ENCODE data around the gene MYL11.

MYL11 gene

DNA sequence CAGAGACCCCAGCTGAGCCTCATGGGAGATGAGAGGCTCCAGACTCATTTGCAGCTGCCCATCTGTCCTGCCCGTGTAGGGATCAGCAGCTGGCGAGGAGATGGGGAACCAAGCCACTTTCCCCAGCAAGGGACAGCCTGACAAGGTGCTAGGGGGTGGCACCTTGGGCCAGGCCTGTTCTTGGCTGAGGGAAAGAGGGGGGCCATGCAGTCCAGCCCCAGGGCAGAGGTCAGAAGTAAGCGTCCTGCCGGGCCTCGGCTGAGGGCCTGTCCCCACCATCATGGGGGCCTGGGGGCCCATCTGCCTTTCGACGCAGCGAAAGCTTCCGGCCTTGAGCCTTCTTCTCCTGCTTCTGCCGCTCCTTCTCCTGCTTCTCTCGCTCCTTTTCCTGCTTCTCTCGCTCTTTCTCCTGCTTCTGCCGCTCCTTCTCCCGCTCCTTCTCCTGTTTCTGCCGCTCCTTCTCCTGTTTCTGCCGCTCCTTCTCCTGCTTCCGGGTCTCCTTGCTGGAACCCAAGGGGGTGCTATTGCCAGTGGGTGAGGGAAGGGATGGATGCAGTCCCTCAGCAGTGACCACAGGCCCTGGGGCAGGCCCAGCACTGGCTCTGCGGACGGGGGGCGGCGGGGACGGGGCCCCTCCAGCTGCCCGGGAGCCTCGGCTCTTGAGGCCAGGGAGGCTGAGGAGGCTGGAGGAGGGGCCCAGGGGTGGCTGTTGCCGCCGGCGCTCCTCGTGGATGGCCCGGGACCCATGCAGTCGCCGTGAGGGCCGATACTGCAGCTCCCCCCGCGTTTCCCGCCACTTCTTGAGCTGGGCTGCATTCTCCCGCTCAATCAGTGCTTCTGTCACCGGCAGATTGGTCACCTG, 16.7 kb upstream of the MYL11 start:
- Histone ChIP-seq H3K4me3 (ENCODE audit: severe bottlenecking) (no peak overlapping the region), H3K36me3 (ENCODE audit: low read depth) (peaks cover 30% of the 10 kb centered on the region), H3K27me3 (ENCODE audit: insufficient read depth, poor library complexity, severe bottlenecking) (no peaks in the 10 kb centered on the region), H3K27ac (ENCODE audit: poor library complexity, severe bottlenecking) (peak overlapping the region; percentile 83), H3K4me1 (ENCODE audit: insufficient read depth, poor library complexity, severe bottlenecking) (no peaks in the 10 kb centered on the region), H3K9me3 (ENCODE audit: severe bottlenecking) (no peaks in the 10 kb centered on the region)
- no peak for ATAC-seq (ENCODE audit: low read depth)
- TF ChIP-seq, protein P1, sequence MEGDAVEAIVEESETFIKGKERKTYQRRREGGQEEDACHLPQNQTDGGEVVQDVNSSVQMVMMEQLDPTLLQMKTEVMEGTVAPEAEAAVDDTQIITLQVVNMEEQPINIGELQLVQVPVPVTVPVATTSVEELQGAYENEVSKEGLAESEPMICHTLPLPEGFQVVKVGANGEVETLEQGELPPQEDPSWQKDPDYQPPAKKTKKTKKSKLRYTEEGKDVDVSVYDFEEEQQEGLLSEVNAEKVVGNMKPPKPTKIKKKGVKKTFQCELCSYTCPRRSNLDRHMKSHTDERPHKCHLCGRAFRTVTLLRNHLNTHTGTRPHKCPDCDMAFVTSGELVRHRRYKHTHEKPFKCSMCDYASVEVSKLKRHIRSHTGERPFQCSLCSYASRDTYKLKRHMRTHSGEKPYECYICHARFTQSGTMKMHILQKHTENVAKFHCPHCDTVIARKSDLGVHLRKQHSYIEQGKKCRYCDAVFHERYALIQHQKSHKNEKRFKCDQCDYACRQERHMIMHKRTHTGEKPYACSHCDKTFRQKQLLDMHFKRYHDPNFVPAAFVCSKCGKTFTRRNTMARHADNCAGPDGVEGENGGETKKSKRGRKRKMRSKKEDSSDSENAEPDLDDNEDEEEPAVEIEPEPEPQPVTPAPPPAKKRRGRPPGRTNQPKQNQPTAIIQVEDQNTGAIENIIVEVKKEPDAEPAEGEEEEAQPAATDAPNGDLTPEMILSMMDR (IDR thresholded peaks at IDR 0.05; ENCODE audit: poor library complexity, severe bottlenecking): no peak
- DNase-seq (ENCODE audit: low spot score): no peak

DNA sequence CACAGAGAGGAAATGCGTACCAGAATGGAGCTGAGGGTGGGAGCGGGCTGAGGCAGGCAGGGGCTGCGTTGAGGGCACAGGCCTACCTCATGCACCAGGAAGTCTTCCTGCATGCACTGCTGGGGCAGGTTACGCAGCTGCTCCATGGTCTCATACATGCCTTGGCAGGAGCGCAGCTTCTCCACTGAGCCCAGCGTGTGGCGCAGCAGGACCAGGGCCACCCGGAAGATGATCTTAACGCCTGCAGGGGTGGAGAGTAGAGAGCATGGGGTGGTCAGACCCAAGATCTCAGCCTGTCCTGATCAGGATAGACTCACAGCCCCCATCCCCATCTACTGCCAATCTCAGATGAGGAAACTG, 16.0 kb upstream of the MYL11 start:
- TF ChIP-seq, protein P1 (IDR thresholded peaks at IDR 0.05; ENCODE audit: poor library complexity, severe bottlenecking): no peak
- H3K27me3 ChIP-seq (ENCODE audit: insufficient read depth, poor library complexity, severe bottlenecking): no peaks in the 10 kb centered on the region
- ATAC-seq (ENCODE audit: low read depth): no peak
- H3K36me3 ChIP-seq (ENCODE audit: low read depth): peaks cover 31% of the 10 kb centered on the region
- no peak for DNase-seq (ENCODE audit: low spot score)
- H3K4me1 ChIP-seq (ENCODE audit: insufficient read depth, poor library complexity, severe bottlenecking): no peaks in the 10 kb centered on the region
- no peak overlapping the region for H3K27ac ChIP-seq (ENCODE audit: poor library complexity, severe bottlenecking)
- H3K9me3 ChIP-seq (ENCODE audit: severe bottlenecking): no peaks in the 10 kb centered on the region
- H3K4me3 ChIP-seq (ENCODE audit: severe bottlenecking): no peak overlapping the region

DNA sequence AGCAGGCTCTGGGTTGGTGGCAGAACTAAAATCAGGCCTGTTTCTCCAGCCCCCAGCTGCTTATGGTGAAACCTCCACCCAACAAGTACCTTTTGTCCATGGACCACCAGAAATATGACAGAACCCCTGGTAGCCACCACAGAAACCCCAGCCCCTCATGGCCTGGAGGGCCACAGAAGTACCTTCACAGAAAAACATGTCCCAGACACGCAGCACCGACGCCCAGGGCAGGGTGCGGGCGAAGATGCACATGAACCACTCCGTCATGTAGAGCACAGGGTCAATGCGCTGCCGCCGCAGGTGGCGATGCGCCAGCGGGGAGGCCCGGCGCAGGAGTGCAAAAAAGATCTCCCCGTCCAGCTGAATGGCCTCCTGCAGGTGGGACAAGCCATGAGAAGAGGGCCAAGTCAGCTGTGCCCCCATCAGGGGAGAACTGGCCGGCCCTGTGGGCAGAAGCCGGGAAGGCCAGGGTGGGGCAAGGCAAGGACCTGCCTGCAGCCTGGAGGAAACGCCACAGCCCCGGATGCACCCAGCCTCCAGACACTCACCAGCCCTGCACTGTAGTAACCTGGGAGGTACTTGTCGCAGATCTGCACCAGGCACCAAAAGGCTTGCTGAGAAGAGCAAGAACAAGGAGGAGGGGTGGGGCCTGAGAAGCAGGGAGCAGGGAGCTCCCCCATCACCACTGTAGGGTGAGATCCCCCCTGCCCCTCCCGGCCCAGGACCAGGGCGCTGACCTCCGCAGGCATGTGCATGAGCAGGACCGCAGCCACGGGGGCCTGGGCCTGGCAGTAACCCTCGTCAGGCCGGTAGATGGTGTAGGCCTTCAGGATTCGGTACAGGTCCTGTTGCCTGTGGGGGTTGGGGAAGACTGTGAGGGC, 15.4 kb upstream of the MYL11 start:
- Histone ChIP-seq H3K27ac (ENCODE audit: poor library complexity, severe bottlenecking) (no peak overlapping the region), H3K4me3 (ENCODE audit: severe bottlenecking) (no peak overlapping the region), H3K4me1 (ENCODE audit: insufficient read depth, poor library complexity, severe bottlenecking) (no peaks in the 10 kb centered on the region), H3K36me3 (ENCODE audit: low read depth) (peaks cover 33% of the 10 kb centered on the region), H3K9me3 (ENCODE audit: severe bottlenecking) (no peaks in the 10 kb centered on the region), H3K27me3 (ENCODE audit: insufficient read depth, poor library complexity, severe bottlenecking) (no peaks in the 10 kb centered on the region)
- DNase-seq (ENCODE audit: low spot score) (no peak), ATAC-seq (ENCODE audit: low read depth) (no peak)
- TF ChIP-seq, protein P1 (IDR thresholded peaks at IDR 0.05; ENCODE audit: poor library complexity, severe bottlenecking): no peak

DNA sequence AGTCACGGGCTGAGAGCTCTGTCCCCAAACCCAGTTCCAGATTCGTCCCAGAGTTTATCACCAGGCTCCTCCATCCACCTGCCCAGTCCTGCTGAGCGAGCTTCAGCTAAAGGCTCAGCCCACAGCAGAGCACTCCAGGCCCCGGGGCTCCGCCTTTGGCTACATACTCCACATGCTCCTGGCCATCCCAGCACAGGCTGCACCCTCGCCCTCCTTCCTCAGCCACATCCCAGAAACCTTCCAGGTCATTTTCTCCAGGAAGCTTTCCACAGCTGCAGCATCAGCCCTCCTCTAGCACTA, 14.8 kb upstream of the MYL11 start:
- ATAC-seq (ENCODE audit: low read depth): no peak

More for the DNA sequence above, 14.8 kb upstream of the MYL11 start:
- DNase-seq (ENCODE audit: low spot score): no peak
- H3K27me3 ChIP-seq (ENCODE audit: insufficient read depth, poor library complexity, severe bottlenecking): no peaks in the 10 kb centered on the region
- no peak overlapping the region for H3K27ac ChIP-seq (ENCODE audit: poor library complexity, severe bottlenecking)
- TF ChIP-seq, protein P1 (IDR thresholded peaks at IDR 0.05; ENCODE audit: poor library complexity, severe bottlenecking): no peak
- no peaks in the 10 kb centered on the region for H3K4me1 ChIP-seq (ENCODE audit: insufficient read depth, poor library complexity, severe bottlenecking)
- peaks cover 39% of the 10 kb centered on the region for H3K36me3 ChIP-seq (ENCODE audit: low read depth)
- no peak overlapping the region for H3K4me3 ChIP-seq (ENCODE audit: severe bottlenecking)
- H3K9me3 ChIP-seq (ENCODE audit: severe bottlenecking): no peaks in the 10 kb centered on the region

All from RWPE2 (cell line).